ENCODE data around the gene FAM163B.
"Not testable (repeated sequence)": the region's sequence is repeated elsewhere in the genome, so short reads cannot be mapped to it uniquely, and the experiment has no call there.

FAM163B gene

GRCh38 chr9:133629221-133630110, 20.3 kb upstream of the FAM163B start:
- H2AFZ ChIP-seq (ENCODE audit: low read length, unreplicated experiment): no peak overlapping the region
- no peaks in the 10 kb centered on the region for H3K36me3 ChIP-seq (ENCODE audit: insufficient read depth, low read length)
- no peak overlapping the region for H3K27ac ChIP-seq (ENCODE audit: low read depth, low read length)
- H3K4me3 ChIP-seq (ENCODE audit: low read depth, low read length): no peak overlapping the region
- peaks cover 59% of the 10 kb centered on the region for H3K27me3 ChIP-seq (ENCODE audit: insufficient read depth, low read length)
- no peaks in the 10 kb centered on the region for H3K79me2 ChIP-seq (ENCODE audit: control insufficient read depth, insufficient read depth, low read length, unreplicated experiment)
- H3K4me1 ChIP-seq (ENCODE audit: control insufficient read depth, insufficient read depth, low read length, unreplicated experiment): no peaks in the 10 kb centered on the region

- H3K79me2 ChIP-seq (ENCODE audit: control insufficient read depth, insufficient read depth, low read length, unreplicated experiment): no peaks in the 10 kb centered on the region
- H3K36me3 ChIP-seq (ENCODE audit: insufficient read depth, low read length): no peaks in the 10 kb centered on the region
- H3K4me3 ChIP-seq (ENCODE audit: low read depth, low read length): no peak overlapping the region
- no peak overlapping the region for H3K27ac ChIP-seq (ENCODE audit: low read depth, low read length)
- no peak overlapping the region for H2AFZ ChIP-seq (ENCODE audit: low read length, unreplicated experiment)
- no peaks in the 10 kb centered on the region for H3K4me1 ChIP-seq (ENCODE audit: control insufficient read depth, insufficient read depth, low read length, unreplicated experiment)
- H3K27me3 ChIP-seq (ENCODE audit: insufficient read depth, low read length): peaks cover 59% of the 10 kb centered on the region
Observed at GRCh38 chr9:133628766-133629165, 19.6 kb upstream of the FAM163B start.

DNA sequence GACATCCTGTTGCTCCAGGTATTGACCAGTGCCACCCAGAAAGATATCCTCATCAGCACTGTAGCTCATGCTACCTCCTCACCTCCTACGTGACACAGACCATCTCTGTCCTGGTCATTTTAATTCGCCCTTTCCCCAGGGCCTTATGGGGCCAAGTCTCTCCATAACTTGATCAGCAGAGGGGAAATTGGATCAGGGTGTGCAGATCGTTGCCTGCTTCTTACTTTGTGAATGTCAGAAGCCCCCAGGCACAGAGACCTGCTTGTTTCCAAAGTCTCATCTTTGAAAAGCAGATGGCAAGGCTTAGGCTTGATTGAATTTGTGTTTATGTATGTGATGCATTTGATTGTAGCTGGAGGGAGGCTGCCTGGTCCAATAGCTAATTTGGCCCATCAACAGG, 18.2 kb upstream of the FAM163B start:
- Histone ChIP-seq H3K4me1 (ENCODE audit: control insufficient read depth, insufficient read depth, low read length, unreplicated experiment) (no peaks in the 10 kb centered on the region), H3K36me3 (ENCODE audit: insufficient read depth, low read length) (no peaks in the 10 kb centered on the region), H3K4me3 (ENCODE audit: low read depth, low read length) (no peak overlapping the region), H3K27me3 (ENCODE audit: insufficient read depth, low read length) (peaks cover 67% of the 10 kb centered on the region), H3K27ac (ENCODE audit: low read depth, low read length) (no peak overlapping the region), H3K79me2 (ENCODE audit: control insufficient read depth, insufficient read depth, low read length, unreplicated experiment) (no peaks in the 10 kb centered on the region), H2AFZ (ENCODE audit: low read length, unreplicated experiment) (no peak overlapping the region)

- H3K4me1 ChIP-seq (ENCODE audit: control insufficient read depth, insufficient read depth, low read length, unreplicated experiment); H3K36me3 ChIP-seq (ENCODE audit: insufficient read depth, low read length); H3K4me3 ChIP-seq (ENCODE audit: low read depth, low read length); H3K27ac ChIP-seq (ENCODE audit: low read depth, low read length); H3K79me2 ChIP-seq (ENCODE audit: control insufficient read depth, insufficient read depth, low read length, unreplicated experiment); H2AFZ ChIP-seq (ENCODE audit: low read length, unreplicated experiment): not testable (repeated sequence)
- H3K27me3 ChIP-seq (ENCODE audit: insufficient read depth, low read length): peaks cover 80% of the 10 kb centered on the region
Observed at GRCh38 chr9:133626008-133626407, 16.8 kb upstream of the FAM163B start.

GRCh38 chr9:133622555-133622954, 13.4 kb upstream of the FAM163B start:
- Histone ChIP-seq H3K4me1 (ENCODE audit: control insufficient read depth, insufficient read depth, low read length, unreplicated experiment) (no peaks in the 10 kb centered on the region), H3K36me3 (ENCODE audit: insufficient read depth, low read length) (no peaks in the 10 kb centered on the region), H3K27me3 (ENCODE audit: insufficient read depth, low read length) (peaks cover 96% of the 10 kb centered on the region), H3K27ac (ENCODE audit: low read depth, low read length) (no peak overlapping the region), H3K79me2 (ENCODE audit: control insufficient read depth, insufficient read depth, low read length, unreplicated experiment) (no peaks in the 10 kb centered on the region), H3K4me3 (ENCODE audit: low read depth, low read length) (no peak overlapping the region), H2AFZ (ENCODE audit: low read length, unreplicated experiment) (no peak overlapping the region)

DNA sequence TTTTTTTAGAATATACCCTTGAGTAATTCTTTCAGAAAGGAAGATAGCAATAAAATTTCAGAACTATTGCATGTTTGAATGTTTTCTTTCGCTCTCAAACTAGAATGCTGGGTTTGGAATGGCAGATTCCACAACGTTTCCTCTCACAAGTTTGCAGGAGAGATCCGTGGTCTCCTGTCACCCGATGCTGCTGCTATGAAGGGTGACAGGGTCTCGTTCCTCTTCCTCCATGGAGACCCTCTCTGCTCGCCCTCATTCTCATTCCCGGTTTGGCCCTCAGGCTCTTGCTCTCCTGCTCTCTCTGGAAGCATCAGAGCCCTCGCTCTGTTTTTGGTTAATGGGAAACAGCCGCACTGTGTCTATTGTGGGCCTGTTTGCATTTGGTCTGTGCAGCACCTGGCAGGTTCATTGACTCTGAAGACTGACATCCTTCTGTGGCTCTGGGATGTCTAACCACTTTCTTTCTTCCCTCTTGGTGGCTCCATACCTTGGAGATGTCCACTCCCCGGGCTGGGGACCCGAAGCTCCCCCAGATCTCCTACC, 12.6 kb upstream of the FAM163B start:
- no peaks in the 10 kb centered on the region for H3K4me1 ChIP-seq (ENCODE audit: control insufficient read depth, insufficient read depth, low read length, unreplicated experiment)
- H2AFZ ChIP-seq (ENCODE audit: low read length, unreplicated experiment): no peak overlapping the region
- H3K79me2 ChIP-seq (ENCODE audit: control insufficient read depth, insufficient read depth, low read length, unreplicated experiment): no peaks in the 10 kb centered on the region
- H3K4me3 ChIP-seq (ENCODE audit: low read depth, low read length): no peak overlapping the region
- H3K36me3 ChIP-seq (ENCODE audit: insufficient read depth, low read length): no peaks in the 10 kb centered on the region
- peaks cover 96% of the 10 kb centered on the region for H3K27me3 ChIP-seq (ENCODE audit: insufficient read depth, low read length)
- H3K27ac ChIP-seq (ENCODE audit: low read depth, low read length): no peak overlapping the region

- peaks cover 96% of the 10 kb centered on the region for H3K27me3 ChIP-seq (ENCODE audit: insufficient read depth, low read length)
- H3K27ac ChIP-seq (ENCODE audit: low read depth, low read length): no peak overlapping the region
- no peaks in the 10 kb centered on the region for H3K36me3 ChIP-seq (ENCODE audit: insufficient read depth, low read length)
- no peak overlapping the region for H2AFZ ChIP-seq (ENCODE audit: low read length, unreplicated experiment)
- H3K4me3 ChIP-seq (ENCODE audit: low read depth, low read length): no peak overlapping the region
- H3K79me2 ChIP-seq (ENCODE audit: control insufficient read depth, insufficient read depth, low read length, unreplicated experiment): no peaks in the 10 kb centered on the region
- H3K4me1 ChIP-seq (ENCODE audit: control insufficient read depth, insufficient read depth, low read length, unreplicated experiment): no peaks in the 10 kb centered on the region
Observed at GRCh38 chr9:133619791-133620190, 10.6 kb upstream of the FAM163B start.

DNA sequence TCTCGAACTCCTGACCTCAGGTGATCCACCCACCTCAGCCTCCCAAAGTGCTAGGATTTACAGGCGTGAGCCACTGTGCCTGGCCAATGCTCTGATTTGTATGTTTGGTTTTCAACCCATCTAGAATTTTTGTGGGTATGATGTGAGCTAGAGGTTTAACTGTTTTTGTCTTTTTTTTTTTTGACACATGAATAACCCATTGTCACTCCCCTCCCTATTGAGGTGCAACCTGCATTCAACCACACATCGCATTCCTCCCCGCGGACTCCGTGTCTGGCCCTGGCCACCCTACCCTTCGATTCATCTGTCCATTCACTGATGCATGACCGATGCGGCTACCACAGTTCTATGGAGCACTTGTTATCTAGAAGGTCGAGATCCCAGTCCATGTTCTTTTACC, 9.5 kb upstream of the FAM163B start:
- no peak overlapping the region for H3K27ac ChIP-seq (ENCODE audit: low read depth, low read length)
- no peak overlapping the region for H3K4me3 ChIP-seq (ENCODE audit: low read depth, low read length)
- no peaks in the 10 kb centered on the region for H3K79me2 ChIP-seq (ENCODE audit: control insufficient read depth, insufficient read depth, low read length, unreplicated experiment)
- H3K4me1 ChIP-seq (ENCODE audit: control insufficient read depth, insufficient read depth, low read length, unreplicated experiment): no peaks in the 10 kb centered on the region
- H2AFZ ChIP-seq (ENCODE audit: low read length, unreplicated experiment): no peak overlapping the region
- peaks cover 97% of the 10 kb centered on the region for H3K27me3 ChIP-seq (ENCODE audit: insufficient read depth, low read length)
- no peaks in the 10 kb centered on the region for H3K36me3 ChIP-seq (ENCODE audit: insufficient read depth, low read length)

DNA sequence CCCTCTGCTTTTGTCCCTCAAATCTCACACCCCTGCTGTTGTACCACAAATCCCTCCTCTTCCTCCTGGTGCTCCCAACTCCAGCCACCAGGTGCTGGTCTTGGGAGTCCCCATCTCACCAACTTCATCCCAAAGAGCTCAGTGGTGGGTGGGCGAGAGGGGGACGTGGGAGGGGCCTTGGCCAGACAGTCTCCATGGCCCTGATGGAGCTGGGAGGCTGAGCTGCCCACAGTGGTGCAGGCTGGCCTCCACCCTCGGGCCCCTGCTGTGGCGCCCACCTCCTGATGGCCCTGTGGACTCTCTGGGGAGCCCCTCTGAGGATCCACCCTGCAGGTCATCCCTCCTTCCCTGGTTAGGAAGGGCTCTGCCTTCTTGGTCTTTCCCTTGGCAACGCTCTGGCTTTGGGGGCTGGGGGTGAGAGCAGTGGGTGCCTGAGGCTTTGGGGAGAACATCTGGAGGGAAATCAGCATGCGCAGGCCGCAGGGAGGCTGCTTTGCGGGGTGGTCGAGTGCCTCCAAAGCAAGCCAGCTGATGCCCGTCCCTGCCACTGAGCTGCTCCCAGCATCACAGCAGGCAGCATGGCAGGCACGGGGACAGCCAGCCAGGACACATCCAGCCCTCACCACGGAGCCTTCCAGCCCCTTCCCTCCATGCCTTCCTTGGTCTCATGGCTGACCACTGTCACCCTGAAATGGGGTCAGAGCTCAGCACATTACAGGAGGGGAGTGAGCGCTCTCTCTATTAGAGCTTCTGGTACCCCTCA, 7.6 kb upstream of the FAM163B start:
- H3K36me3 ChIP-seq (ENCODE audit: insufficient read depth, low read length): no peaks in the 10 kb centered on the region
- H3K79me2 ChIP-seq (ENCODE audit: control insufficient read depth, insufficient read depth, low read length, unreplicated experiment): no peaks in the 10 kb centered on the region
- H3K27me3 ChIP-seq (ENCODE audit: insufficient read depth, low read length): peaks cover 97% of the 10 kb centered on the region
- H3K4me3 ChIP-seq (ENCODE audit: low read depth, low read length): no peak overlapping the region
- no peak overlapping the region for H2AFZ ChIP-seq (ENCODE audit: low read length, unreplicated experiment)
- H3K27ac ChIP-seq (ENCODE audit: low read depth, low read length): no peak overlapping the region
- no peaks in the 10 kb centered on the region for H3K4me1 ChIP-seq (ENCODE audit: control insufficient read depth, insufficient read depth, low read length, unreplicated experiment)

GRCh38 chr9:133615606-133616188, 6.5 kb upstream of the FAM163B start:
- Histone ChIP-seq H3K27ac (ENCODE audit: low read depth, low read length) (no peak overlapping the region), H3K79me2 (ENCODE audit: control insufficient read depth, insufficient read depth, low read length, unreplicated experiment) (no peaks in the 10 kb centered on the region), H3K36me3 (ENCODE audit: insufficient read depth, low read length) (no peaks in the 10 kb centered on the region), H3K4me3 (ENCODE audit: low read depth, low read length) (no peak overlapping the region), H3K27me3 (ENCODE audit: insufficient read depth, low read length) (peaks cover 98% of the 10 kb centered on the region), H3K4me1 (ENCODE audit: control insufficient read depth, insufficient read depth, low read length, unreplicated experiment) (no peaks in the 10 kb centered on the region), H2AFZ (ENCODE audit: low read length, unreplicated experiment) (no peak overlapping the region)
